HCT116 (cell line): Measurements from ENCODE around the gene KRT79. TPM values are rescaled to one million over a fixed set of nuclear protein-coding genes. Genes with fewer than 3 reads are reported as not detected.

Source experiments
- ATAC-seq: fragments of 200-7000 bp; cut with Tn5 transposase; 2 replicates; pipeline ENCODE4 v1.9.1; 2020; ENCODE audit warnings: mild to moderate bottlenecking, moderate library complexity
- BruUV-seq: library from RNA; stranded (reverse); fragments of 400-500 nt; replicated peaks from 2 replicates; lab custom pipeline; 2021; lab: Mats Ljungman, UMichigan
- CTCF ChIA-PET: fragments of 300-600 bp; sonication (Branson Sonifier 250); formaldehyde crosslinking; loops from one replicate; lab custom pipeline; 2021; ENCODE audit warnings: antibody characterized with exemption; lab: Charles Lee
- POLR2A ChIA-PET: fragments of 300-600, 350-600 bp; sonication (Branson Sonifier 250); formaldehyde crosslinking; loops from one replicate; lab custom pipeline; 2021; ENCODE audit warnings: antibody characterized with exemption; lab: Charles Lee
- RAD21 ChIA-PET, 2 experiments: fragments of 300-600 bp; sonication (Branson Sonifier 250); formaldehyde crosslinking; loops; one replicate each; lab custom pipeline; 2023; ENCODE audit warnings: low total read pairs in 2 of 2; ENCODE audit not compliant: uncharacterized antibody in 2 of 2, unreplicated experiment in 2 of 2, low non-redundant PET in 1 of 2; lab: Charles Lee
- DNase-seq: peaks from one replicate; pipeline ENCODE4 v3.0.0-alpha.2; 2010; ENCODE audit warnings: low read depth, low spot score
- H2AFZ ChIP-seq: fragments of 200-600 bp; shearing (Covaris generic), sonication (generic); 2 replicates; pipeline ENCODE4 v1.6.1; 2017; ENCODE audit warnings: low read depth, mixed run types, mixed read lengths, antibody characterized with exemption, low read length; ENCODE audit not compliant: poor library complexity, severe bottlenecking
- H3K27ac ChIP-seq: 2 replicates; pipeline ENCODE4 v1.5.1; 2012; ENCODE audit warnings: low read depth, low read length
- H3K27me3 ChIP-seq: fragments of 200-600 bp; sonication (generic); 2 replicates; pipeline ENCODE4 v1.6.1; 2016; ENCODE audit warnings: mixed run types, low read length, mixed read lengths; ENCODE audit not compliant: insufficient read depth
- H3K36me3 ChIP-seq, 2 experiments: fragments of 200-500 bp in 1 of 2; fragments of 200-600 bp in 1 of 2; sonication (Bioruptor generic) in 1 of 2; sonication (generic) in 1 of 2; 2 replicates each; pipeline versions ENCODE4 v1.5.1 to v1.6.1; 2014 to 2016; ENCODE audit warnings: low read length in 2 of 2, inconsistent platforms in 1 of 2, mixed read lengths in 1 of 2, mixed run types in 1 of 2; ENCODE audit not compliant: insufficient read depth in 2 of 2, control insufficient read depth in 1 of 2
- H3K4me1 ChIP-seq, 2 experiments: fragments of 200-600 bp in 1 of 2; sonication (generic) in 1 of 2; 2 replicates each; pipeline versions ENCODE4 v1.5.1 to v1.6.1; 2012 to 2017; ENCODE audit warnings: low read length in 2 of 2, inconsistent platforms in 1 of 2, mild to moderate bottlenecking in 1 of 2, mixed read lengths in 1 of 2, mixed run types in 1 of 2, moderate library complexity in 1 of 2; ENCODE audit not compliant: insufficient read depth in 2 of 2, control insufficient read depth in 1 of 2
- H3K4me2 ChIP-seq: fragments of 200-600 bp; sonication (generic); 2 replicates; pipeline ENCODE4 v1.6.1; 2017; ENCODE audit warnings: mixed run types, low read length, mixed read lengths
- H3K4me3 ChIP-seq, 2 experiments: fragments of 200-600 bp in 1 of 2; sonication (generic) in 1 of 2; replicated peaks in 1 of 2; 2 replicates each; pipeline ENCODE4 v1.5.1; 2011 to 2016; ENCODE audit warnings: low read length in 2 of 2, control low read depth in 1 of 2, low read depth in 1 of 2, mild to moderate bottlenecking in 1 of 2, mixed read lengths in 1 of 2, mixed run types in 1 of 2
- H3K79me2 ChIP-seq: fragments of 200-600 bp; sonication (generic); 2 replicates; pipeline ENCODE4 v1.6.1; 2017; ENCODE audit warnings: mild to moderate bottlenecking, mixed run types, low read length, moderate library complexity, mixed read lengths; ENCODE audit not compliant: insufficient read depth
- H3K9ac ChIP-seq: fragments of 200-600 bp; sonication (generic); 2 replicates; pipeline ENCODE4 v1.6.1; 2016; ENCODE audit warnings: low read length, mixed read lengths
- H3K9me2 ChIP-seq: fragments of 200-600 bp; sonication (generic), shearing (Covaris generic); 2 replicates; pipeline ENCODE4 v1.6.1; 2017; ENCODE audit warnings: mixed run types, mild to moderate bottlenecking, moderate library complexity; ENCODE audit not compliant: insufficient read depth
- H3K9me3 ChIP-seq, 2 experiments: fragments of 200-500 bp in 1 of 2; fragments of 200-600 bp in 1 of 2; sonication (Bioruptor generic) in 1 of 2; sonication (generic) in 1 of 2; 2 replicates each; pipeline ENCODE4 v1.6.1; 2014 to 2017; ENCODE audit warnings: low read length in 2 of 2, mixed read lengths in 2 of 2, inconsistent platforms in 1 of 2, low read depth in 1 of 2, mild to moderate bottlenecking in 1 of 2, mixed run types in 1 of 2, moderate library complexity in 1 of 2; ENCODE audit not compliant: control insufficient read depth in 1 of 2, insufficient read depth in 1 of 2
- H4K20me1 ChIP-seq: fragments of 200-600 bp; sonication (generic), shearing (Covaris generic); 2 replicates; pipeline ENCODE4 v1.6.1; 2017; ENCODE audit warnings: mixed run types, mild to moderate bottlenecking, moderate library complexity; ENCODE audit not compliant: insufficient read depth
- ATF3 ChIP-seq: IDR thresholded peaks from 2 replicates; pipeline ENCODE4 v1.6.1; 2012
- CBX3 ChIP-seq: IDR thresholded peaks from 2 replicates; pipeline ENCODE4 v1.6.1; 2012; ENCODE audit warnings: low read depth
- CEBPB ChIP-seq: IDR thresholded peaks from 2 replicates; pipeline ENCODE4 v1.6.1; 2012; ENCODE audit warnings: low read depth
- EZH2 ChIP-seq: fragments of 200-600 bp; sonication (generic); IDR thresholded peaks from 2 replicates; pipeline ENCODE4 v1.6.1; 2017; ENCODE audit warnings: antibody characterized with exemption, mixed run types
- EZH2phosphoT487 ChIP-seq: fragments of 200-600 bp; IDR thresholded peaks from 2 replicates; pipeline ENCODE4 v1.6.1; 2018; ENCODE audit warnings: antibody characterized with exemption, borderline replicate concordance
- FOSL1 ChIP-seq: IDR thresholded peaks from 2 replicates; pipeline ENCODE4 v1.6.1; 2012; ENCODE audit warnings: low read depth
- MAX ChIP-seq: IDR thresholded peaks from 2 replicates; pipeline ENCODE4 v1.6.1; 2012
- POLR2A ChIP-seq: IDR thresholded peaks from 2 replicates; pipeline ENCODE4 v1.7.0; 2011; ENCODE audit warnings: borderline replicate concordance; ENCODE audit not compliant: insufficient read depth, insufficient read length; ENCODE audit errors: extremely low read depth
- REST ChIP-seq: IDR thresholded peaks from 2 replicates; pipeline ENCODE4 v1.6.1; 2012; ENCODE audit warnings: low read depth
- TCF7L2 ChIP-seq: IDR thresholded peaks from 2 replicates; pipeline ENCODE4 v1.7.0; 2011; ENCODE audit warnings: borderline replicate concordance, inconsistent platforms; ENCODE audit not compliant: insufficient read depth, insufficient read length; ENCODE audit errors: extremely low read depth
- intact Hi-C: fragments of 100-400 bp; cut with micrococcal nuclease; formaldehyde crosslinking; loops from 2 replicates; pipeline ENCODE4 v1.10.0; 2022
- total RNA-seq: library from RNA; stranded (reverse); gene quantifications from one replicate; pipeline ENCODE4 v1.2.1, GENCODE V29; 2021; ENCODE audit not compliant: unreplicated experiment

The KRT79 gene
- total RNA-seq, 1 experiment from 2014 or later = not detected

GRCh38 chr12:52779914-52780313 is 54.2 kb downstream of the KRT79 start:
- ATAC-seq = no peak
- H3K27me3 ChIP-seq = peaks cover 30% of the 10 kb centered on the region
- CTCF ChIA-PET = no interaction called here

More at GRCh38 chr12:52779914-52780313, 54.2 kb downstream of the KRT79 start:
- Histone ChIP-seq H3K4me1 (no peaks in the 10 kb centered on the region), H3K36me3 (no peaks in the 10 kb centered on the region), H3K27ac (no peak overlapping the region), H3K4me3 (no peak overlapping the region), H3K9me2 (no peaks in the 10 kb centered on the region), H3K9ac (no peak overlapping the region), H4K20me1 (no peaks in the 10 kb centered on the region), H3K9me3 (no peaks in the 10 kb centered on the region), H3K79me2 (no peaks in the 10 kb centered on the region), H3K4me2 (no peak overlapping the region), H2AFZ (no peak overlapping the region)
- no peak for DNase-seq
- RAD21 ChIA-PET = no interaction called here
- TF ChIP-seq CBX3 (no peak), EZH2phosphoT487 (no peak), TCF7L2 (no peak), POLR2A (no peak), FOSL1 (no peak), REST (no peak), MAX (no peak), CEBPB (no peak), ATF3 (no peak), EZH2 (no peak)
- intact Hi-C loops = no loop called here
- BruUV-seq = no TSS peak
- POLR2A ChIA-PET = no interaction called here
